Activated CD8-positive, alpha-beta T cell treated with anti-CD3 and anti-CD28 coated beads, Interleukin-2, amount 10 ng/mL, durations not matched to agents 7 days and 5 days (primary cell): ENCODE results near the gene SLC9C2. TPM values are rescaled to one million over a fixed set of nuclear protein-coding genes. Genes with fewer than 3 reads are reported as not detected.
"Not testable (repeated sequence)": the region's sequence is repeated elsewhere in the genome, so short reads cannot be mapped to it uniquely, and the experiment has no call there.

ENCODE experiments used
- ATAC-seq: fragments of 150-1000 bp; cut with Tn5 transposase; one replicate; pipeline ENCODE4 v1.10.0; 2021; ENCODE audit warnings: moderate library complexity
- CTCF ChIA-PET: fragments of 350-600 bp; sonication (Branson Sonifier 250); formaldehyde crosslinking; loops from one replicate; lab custom pipeline; 2021; ENCODE audit warnings: antibody characterized with exemption; lab: Charles Lee
- POLR2A ChIA-PET: fragments of 350-600 bp; sonication (Branson Sonifier 250); formaldehyde crosslinking; loops from one replicate; lab custom pipeline; 2021; ENCODE audit warnings: antibody characterized with exemption; lab: Charles Lee
- DNase-seq: peaks from one replicate; pipeline ENCODE4 v3.0.0-alpha.2; 2020
- H3K27ac Mint-ChIP-seq: one replicate; pipeline ENCODE4 v1.8.0; 2021; ENCODE audit warnings: mild to moderate bottlenecking, mixed read lengths
- H3K27me3 Mint-ChIP-seq: one replicate; pipeline ENCODE4 v1.8.0; 2021; ENCODE audit warnings: low read depth, mixed read lengths
- H3K36me3 Mint-ChIP-seq: one replicate; pipeline ENCODE4 v1.8.0; 2021; ENCODE audit warnings: low read depth, mixed read lengths
- H3K4me1 Mint-ChIP-seq: one replicate; pipeline ENCODE4 v1.8.0; 2021; ENCODE audit warnings: low read depth, mixed read lengths
- H3K4me3 Mint-ChIP-seq: one replicate; pipeline ENCODE4 v1.8.0; 2021; ENCODE audit warnings: mild to moderate bottlenecking, mixed read lengths
- H3K9me3 Mint-ChIP-seq: one replicate; pipeline ENCODE4 v1.8.0; 2022; ENCODE audit warnings: mixed read lengths; ENCODE audit not compliant: insufficient read depth
- total RNA-seq, 2 experiments: library from RNA; stranded (reverse); gene quantifications; one replicate each; pipeline ENCODE4 v1.2.3, GENCODE V29; 2021

SLC9C2 gene
- total RNA-seq, 2 experiments from 2014 or later, result not detected

- Mint-ChIP-seq H3K36me3 (peaks cover 10% of the 10 kb centered on the region), H3K4me3 (no peak overlapping the region), H3K9me3 (peaks cover 25% of the 10 kb centered on the region), H3K27me3 (no peaks in the 10 kb centered on the region), H3K4me1 (peaks cover 12% of the 10 kb centered on the region), H3K27ac (no peak overlapping the region)
- CTCF ChIA-PET, result no interaction called here
- no peak for DNase-seq
- ATAC-seq, result no peak
- POLR2A ChIA-PET, result no interaction called here
These were observed 107.1 kb downstream of the SLC9C2 start for GRCh38 chr1:173495609-173496267.

- DNase-seq, POLR2A ChIA-PET, H3K27ac Mint-ChIP-seq, H3K4me3 Mint-ChIP-seq, H3K27me3 Mint-ChIP-seq, ATAC-seq: not testable (repeated sequence)
- peaks cover 32% of the 10 kb centered on the region for H3K36me3 Mint-ChIP-seq
- H3K4me1 Mint-ChIP-seq, result peaks cover 12% of the 10 kb centered on the region
- peaks cover 22% of the 10 kb centered on the region for H3K9me3 Mint-ChIP-seq
- CTCF ChIA-PET, result interaction anchor here (1.8 kb wide), 1 partner anchor 63 kb away, joined by 5 read pairs; no protein-coding TSS in a partner anchor
These were observed 109.7 kb downstream of the SLC9C2 start for GRCh38 chr1:173493125-173493524.

- Mint-ChIP-seq H3K27me3 (no peaks in the 10 kb centered on the region), H3K27ac (no peak overlapping the region), H3K4me3 (no peak overlapping the region), H3K9me3 (peaks cover 18% of the 10 kb centered on the region), H3K36me3 (peaks cover 45% of the 10 kb centered on the region), H3K4me1 (peaks cover 12% of the 10 kb centered on the region)
- POLR2A ChIA-PET, result interaction anchor here (0.8 to 1.4 kb wide), 2 partner anchors 15 to 228 kb away, joined by 3 to 4 read pairs; no protein-coding TSS in a partner anchor
- CTCF ChIA-PET, result interaction anchor here (0.6 kb wide), 1 partner anchor 664 kb away, joined by 3 read pairs; no protein-coding TSS in a partner anchor
- ATAC-seq (no peak), DNase-seq (no peak)
These were observed 111.4 kb downstream of the SLC9C2 start for GRCh38 chr1:173491508-173491907.

GRCh38 chr1:173489929-173490328 lies 112.9 kb downstream of the SLC9C2 start:
- Mint-ChIP-seq H3K4me3 (no peak overlapping the region), H3K4me1 (peaks cover 12% of the 10 kb centered on the region), H3K27me3 (no peaks in the 10 kb centered on the region), H3K27ac (no peak overlapping the region), H3K9me3 (peaks cover 15% of the 10 kb centered on the region), H3K36me3 (peaks cover 57% of the 10 kb centered on the region)
- no peak for DNase-seq
- POLR2A ChIA-PET, result no interaction called here
- ATAC-seq, result no peak
- CTCF ChIA-PET, result no interaction called here

GRCh38 chr1:173489149-173489600 lies 113.7 kb downstream of the SLC9C2 start:
- ATAC-seq (no peak), DNase-seq (no peak)
- Mint-ChIP-seq H3K9me3 (peaks cover 15% of the 10 kb centered on the region), H3K4me3 (no peak overlapping the region), H3K27me3 (no peaks in the 10 kb centered on the region), H3K4me1 (peaks cover 12% of the 10 kb centered on the region), H3K36me3 (peaks cover 64% of the 10 kb centered on the region), H3K27ac (no peak overlapping the region)
- ChIA-PET CTCF (interaction anchor here (1.1 to 2.1 kb wide), 2 partner anchors 54 to 60 kb away, joined by 3 to 5 read pairs; no protein-coding TSS in a partner anchor), POLR2A (no interaction called here)

GRCh38 chr1:173488001-173488400 lies 114.9 kb downstream of the SLC9C2 start:
- DNase-seq (no peak), ATAC-seq (no peak)
- Mint-ChIP-seq H3K36me3 (peaks cover 66% of the 10 kb centered on the region), H3K27me3 (no peaks in the 10 kb centered on the region), H3K4me1 (peaks cover 12% of the 10 kb centered on the region), H3K4me3 (no peak overlapping the region), H3K9me3 (peaks cover 4% of the 10 kb centered on the region), H3K27ac (no peak overlapping the region)
- CTCF ChIA-PET, result interaction anchor here (2.1 kb wide), 1 partner anchor 58 kb away, joined by 5 read pairs; no protein-coding TSS in a partner anchor
- POLR2A ChIA-PET, result interaction anchor here (3.0 kb wide), 1 partner anchor 11 kb away, joined by 18 read pairs; the partner anchor contains the start of gene PRDX6

- CTCF ChIA-PET, result no interaction called here
- no peak for ATAC-seq
These were observed 117.5 kb downstream of the SLC9C2 start for GRCh38 chr1:173485401-173485800.

GRCh38 chr1:173484276-173484675 lies 118.6 kb downstream of the SLC9C2 start:
- Mint-ChIP-seq H3K9me3 (no peaks in the 10 kb centered on the region), H3K36me3 (peaks cover 82% of the 10 kb centered on the region), H3K27ac (no peak overlapping the region)

More at GRCh38 chr1:173485401-173485800, 117.5 kb downstream of the SLC9C2 start:
- H3K4me3 Mint-ChIP-seq, result no peak overlapping the region
- H3K36me3 Mint-ChIP-seq, result peaks cover 81% of the 10 kb centered on the region
- H3K9me3 Mint-ChIP-seq, result no peaks in the 10 kb centered on the region
- no peak overlapping the region for H3K27ac Mint-ChIP-seq
- H3K4me1 Mint-ChIP-seq, result peaks cover 7% of the 10 kb centered on the region
- POLR2A ChIA-PET, result interaction anchor here (3.0 kb wide), 1 partner anchor 8 kb away, joined by 18 read pairs; the partner anchor contains the start of gene PRDX6
- H3K27me3 Mint-ChIP-seq, result no peaks in the 10 kb centered on the region
- no peak for DNase-seq

GRCh38 chr1:173482683-173483082 lies 120.2 kb downstream of the SLC9C2 start:
- Mint-ChIP-seq H3K9me3 (no peaks in the 10 kb centered on the region), H3K27me3 (no peaks in the 10 kb centered on the region), H3K36me3 (peaks cover 72% of the 10 kb centered on the region), H3K4me3 (no peak overlapping the region), H3K27ac (no peak overlapping the region), H3K4me1 (peaks cover 33% of the 10 kb centered on the region)
- ATAC-seq (no peak), DNase-seq (no peak)
- ChIA-PET POLR2A (no interaction called here), CTCF (no interaction called here)

More at GRCh38 chr1:173484276-173484675, 118.6 kb downstream of the SLC9C2 start:
- DNase-seq (no peak), ATAC-seq (no peak)
- Mint-ChIP-seq H3K4me1 (peaks cover 18% of the 10 kb centered on the region), H3K27me3 (no peaks in the 10 kb centered on the region), H3K4me3 (no peak overlapping the region)
- ChIA-PET CTCF (no interaction called here), POLR2A (no interaction called here)

- peaks cover 60% of the 10 kb centered on the region for H3K36me3 Mint-ChIP-seq
- POLR2A ChIA-PET, result no interaction called here
- no peaks in the 10 kb centered on the region for H3K9me3 Mint-ChIP-seq
- H3K27ac Mint-ChIP-seq, result no peak overlapping the region
- CTCF ChIA-PET, result interaction anchor here (1.2 to 1.9 kb wide), 2 partner anchors 51 to 52 kb away, joined by 3 to 8 read pairs; no protein-coding TSS in a partner anchor
- no peaks in the 10 kb centered on the region for H3K27me3 Mint-ChIP-seq
- H3K4me3 Mint-ChIP-seq, result no peak overlapping the region
- no peak for ATAC-seq
- no peak for DNase-seq
- H3K4me1 Mint-ChIP-seq, result peaks cover 33% of the 10 kb centered on the region
These were observed 121.6 kb downstream of the SLC9C2 start for GRCh38 chr1:173481195-173481772.

GRCh38 chr1:173479649-173480048 lies 123.2 kb downstream of the SLC9C2 start:
- DNase-seq, result no peak
- H3K4me3 Mint-ChIP-seq, result no peak overlapping the region
- no peak for ATAC-seq
- H3K27me3 Mint-ChIP-seq, result no peaks in the 10 kb centered on the region
- CTCF ChIA-PET, result interaction anchor here (1.9 kb wide), 1 partner anchor 49 kb away, joined by 16 read pairs; no protein-coding TSS in a partner anchor
- POLR2A ChIA-PET, result interaction anchor here (1.2 kb wide), 1 partner anchor 344 kb away, joined by 3 read pairs; the partner anchor contains the start of gene DARS2
- peaks cover 48% of the 10 kb centered on the region for H3K4me1 Mint-ChIP-seq
- H3K27ac Mint-ChIP-seq, result no peak overlapping the region
- peaks cover 54% of the 10 kb centered on the region for H3K36me3 Mint-ChIP-seq
- H3K9me3 Mint-ChIP-seq, result no peaks in the 10 kb centered on the region
